ENCODE measurements around the gene KRT84.

DNA sequence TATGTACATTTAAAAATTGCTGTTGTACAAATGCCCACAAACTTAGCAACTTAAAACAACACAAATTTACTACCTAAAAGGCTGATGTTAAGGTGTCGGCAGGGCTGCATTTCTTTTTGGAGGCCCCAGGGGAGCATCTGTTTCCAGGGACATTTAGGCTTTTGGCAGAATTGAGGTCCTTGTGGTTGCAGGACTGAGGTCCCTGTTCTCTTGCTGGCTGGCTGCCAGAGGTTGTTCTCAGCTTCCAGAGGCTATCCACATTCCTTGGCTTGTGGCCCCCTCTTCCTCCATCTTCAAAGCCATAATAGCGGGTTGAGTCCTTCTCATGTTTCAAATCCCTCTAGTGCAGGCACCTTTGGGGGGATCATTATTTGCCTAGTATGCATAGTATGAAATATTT, 41.9 kb downstream of the KRT84 start:
- TF ChIP-seq, protein P1, sequence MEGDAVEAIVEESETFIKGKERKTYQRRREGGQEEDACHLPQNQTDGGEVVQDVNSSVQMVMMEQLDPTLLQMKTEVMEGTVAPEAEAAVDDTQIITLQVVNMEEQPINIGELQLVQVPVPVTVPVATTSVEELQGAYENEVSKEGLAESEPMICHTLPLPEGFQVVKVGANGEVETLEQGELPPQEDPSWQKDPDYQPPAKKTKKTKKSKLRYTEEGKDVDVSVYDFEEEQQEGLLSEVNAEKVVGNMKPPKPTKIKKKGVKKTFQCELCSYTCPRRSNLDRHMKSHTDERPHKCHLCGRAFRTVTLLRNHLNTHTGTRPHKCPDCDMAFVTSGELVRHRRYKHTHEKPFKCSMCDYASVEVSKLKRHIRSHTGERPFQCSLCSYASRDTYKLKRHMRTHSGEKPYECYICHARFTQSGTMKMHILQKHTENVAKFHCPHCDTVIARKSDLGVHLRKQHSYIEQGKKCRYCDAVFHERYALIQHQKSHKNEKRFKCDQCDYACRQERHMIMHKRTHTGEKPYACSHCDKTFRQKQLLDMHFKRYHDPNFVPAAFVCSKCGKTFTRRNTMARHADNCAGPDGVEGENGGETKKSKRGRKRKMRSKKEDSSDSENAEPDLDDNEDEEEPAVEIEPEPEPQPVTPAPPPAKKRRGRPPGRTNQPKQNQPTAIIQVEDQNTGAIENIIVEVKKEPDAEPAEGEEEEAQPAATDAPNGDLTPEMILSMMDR (IDR thresholded peaks at IDR 0.05): no peak
- TF ChIP-seq ESRRA (CRISPR knock-in tag; IDR thresholded peaks at IDR 0.05; ENCODE audit: borderline replicate concordance) (no peak), ZNF263 (CRISPR knock-in tag; IDR thresholded peaks at IDR 0.05; ENCODE audit: low read depth) (no peak), GABPB1 (CRISPR knock-in tag; IDR thresholded peaks at IDR 0.05) (no peak), SOX15 (CRISPR knock-in tag; IDR thresholded peaks at IDR 0.05) (no peak)
- TF ChIP-seq, protein P2, sequence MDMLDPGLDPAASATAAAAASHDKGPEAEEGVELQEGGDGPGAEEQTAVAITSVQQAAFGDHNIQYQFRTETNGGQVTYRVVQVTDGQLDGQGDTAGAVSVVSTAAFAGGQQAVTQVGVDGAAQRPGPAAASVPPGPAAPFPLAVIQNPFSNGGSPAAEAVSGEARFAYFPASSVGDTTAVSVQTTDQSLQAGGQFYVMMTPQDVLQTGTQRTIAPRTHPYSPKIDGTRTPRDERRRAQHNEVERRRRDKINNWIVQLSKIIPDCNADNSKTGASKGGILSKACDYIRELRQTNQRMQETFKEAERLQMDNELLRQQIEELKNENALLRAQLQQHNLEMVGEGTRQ (CRISPR knock-in tag; IDR thresholded peaks at IDR 0.05): no peak

All from WTC11 (cell line).